OCI-LY3 (cell line): ENCODE results near the gene ZNF710.

Source experiments
- EZH2phosphoT487 ChIP-seq: fragments of 200-600 bp; shearing (Covaris generic); IDR thresholded peaks from 2 replicates; pipeline ENCODE4 v1.6.1; 2018; ENCODE audit warnings: antibody characterized with exemption, mixed run types, low read depth
- TF ChIP-seq, protein P1 (sequence below): fragments of 200-600, 300-600 bp; sonication (generic); IDR thresholded peaks from 2 replicates; pipeline ENCODE4 v1.5.1; 2014; ENCODE audit warnings: antibody characterized with exemption, low read length, low read depth

GRCh38 chr15:90056529-90056928 lies 55.4 kb downstream of the ZNF710 start:
- TF ChIP-seq, protein P1, sequence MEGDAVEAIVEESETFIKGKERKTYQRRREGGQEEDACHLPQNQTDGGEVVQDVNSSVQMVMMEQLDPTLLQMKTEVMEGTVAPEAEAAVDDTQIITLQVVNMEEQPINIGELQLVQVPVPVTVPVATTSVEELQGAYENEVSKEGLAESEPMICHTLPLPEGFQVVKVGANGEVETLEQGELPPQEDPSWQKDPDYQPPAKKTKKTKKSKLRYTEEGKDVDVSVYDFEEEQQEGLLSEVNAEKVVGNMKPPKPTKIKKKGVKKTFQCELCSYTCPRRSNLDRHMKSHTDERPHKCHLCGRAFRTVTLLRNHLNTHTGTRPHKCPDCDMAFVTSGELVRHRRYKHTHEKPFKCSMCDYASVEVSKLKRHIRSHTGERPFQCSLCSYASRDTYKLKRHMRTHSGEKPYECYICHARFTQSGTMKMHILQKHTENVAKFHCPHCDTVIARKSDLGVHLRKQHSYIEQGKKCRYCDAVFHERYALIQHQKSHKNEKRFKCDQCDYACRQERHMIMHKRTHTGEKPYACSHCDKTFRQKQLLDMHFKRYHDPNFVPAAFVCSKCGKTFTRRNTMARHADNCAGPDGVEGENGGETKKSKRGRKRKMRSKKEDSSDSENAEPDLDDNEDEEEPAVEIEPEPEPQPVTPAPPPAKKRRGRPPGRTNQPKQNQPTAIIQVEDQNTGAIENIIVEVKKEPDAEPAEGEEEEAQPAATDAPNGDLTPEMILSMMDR, result no peak
- TF ChIP-seq EZH2phosphoT487, result no peak
